Neural cell (in vitro differentiated cells): ENCODE measurements around the gene DUS3L. TPM values are rescaled to one million over a fixed set of nuclear protein-coding genes. Genes with fewer than 3 reads are reported as not detected.

Experiments
- H2AFZ ChIP-seq: fragments of 200-600, 300-800 bp; sonication (generic), shearing (Covaris generic); 2 replicates; pipeline ENCODE4 v1.6.0; 2014; ENCODE audit warnings: low read depth, mild to moderate bottlenecking, antibody characterized with exemption, low read length, moderate library complexity
- H3F3A ChIP-seq: fragments of 200-600 bp; shearing (Covaris generic); 2 replicates; pipeline ENCODE4 v1.6.1; 2016; ENCODE audit warnings: mild to moderate bottlenecking, moderate library complexity, mixed read lengths, antibody characterized with exemption, low read length; ENCODE audit not compliant: insufficient read depth, poor library complexity, severe bottlenecking
- H3K27ac ChIP-seq: fragments of 200-600, 300-800 bp; sonication (generic), shearing (Covaris generic); 2 replicates; pipeline ENCODE4 v1.5.1; 2014; ENCODE audit warnings: mild to moderate bottlenecking, low read length, moderate library complexity
- H3K27me3 ChIP-seq: fragments of 300-800, 200-600 bp; sonication (generic), shearing (Covaris generic); 2 replicates; pipeline ENCODE4 v1.6.0; 2014; ENCODE audit warnings: mild to moderate bottlenecking, low read depth, low read length, moderate library complexity; ENCODE audit not compliant: insufficient read depth
- H3K36me3 ChIP-seq: fragments of 300-800, 200-600 bp; sonication (generic), shearing (Covaris generic); 2 replicates; pipeline ENCODE4 v1.5.1; 2014; ENCODE audit warnings: mild to moderate bottlenecking, antibody characterized with exemption, low read length, moderate library complexity; ENCODE audit not compliant: insufficient read depth
- H3K4me2 ChIP-seq: fragments of 300-800, 200-600 bp; sonication (generic), shearing (Covaris generic); 2 replicates; pipeline ENCODE4 v1.6.0; 2014; ENCODE audit warnings: mild to moderate bottlenecking, low read length
- H3K4me3 ChIP-seq: fragments of 300-800, 200-600 bp; sonication (generic), shearing (Covaris generic); 2 replicates; pipeline ENCODE4 v1.5.1; 2014; ENCODE audit warnings: mild to moderate bottlenecking, low read length, moderate library complexity
- H3K79me2 ChIP-seq: fragments of 200-600 bp; shearing (Covaris generic); replicated peaks from 2 replicates; pipeline ENCODE4 v1.6.0; 2014; ENCODE audit warnings: mild to moderate bottlenecking, low read length, moderate library complexity; ENCODE audit not compliant: insufficient read depth
- H3K9ac ChIP-seq: fragments of 300-800, 200-600 bp; sonication (generic), shearing (Covaris generic); 2 replicates; pipeline ENCODE4 v1.6.1; 2016; ENCODE audit warnings: mild to moderate bottlenecking, low read length, mixed read lengths
- H3K9me2 ChIP-seq: fragments of 200-600 bp; shearing (Covaris generic); 2 replicates; pipeline ENCODE4 v1.6.1; 2016; ENCODE audit warnings: mild to moderate bottlenecking, low read length, mixed read lengths; ENCODE audit not compliant: insufficient read depth
- H3K9me3 ChIP-seq: fragments of 200-600, 300-800 bp; sonication (generic), shearing (Covaris generic); 2 replicates; pipeline ENCODE4 v1.6.1; 2016; ENCODE audit warnings: mild to moderate bottlenecking, mixed run types, low read length, moderate library complexity, mixed read lengths
- H4K20me1 ChIP-seq: fragments of 200-600 bp; shearing (Covaris generic); 2 replicates; pipeline ENCODE4 v1.6.1; 2016; ENCODE audit warnings: mild to moderate bottlenecking, mixed run types; ENCODE audit not compliant: insufficient read depth
- EP300 ChIP-seq: fragments of 450-650 bp; conservative IDR thresholded peaks from 2 replicates; pipeline ENCODE4 v1.6.1; 2014; ENCODE audit warnings: antibody characterized with exemption, mild to moderate bottlenecking, moderate library complexity; ENCODE audit not compliant: poor library complexity, severe bottlenecking
- EZH2 ChIP-seq: fragments of 200-600, 300-800 bp; shearing (Covaris generic), sonication (generic); IDR thresholded peaks from 2 replicates; pipeline ENCODE4 v1.6.1; 2014; ENCODE audit warnings: antibody characterized with exemption, low read length, borderline replicate concordance, mild to moderate bottlenecking; ENCODE audit not compliant: insufficient read depth, poor library complexity, severe bottlenecking
- MXI1 ChIP-seq: fragments of 450-650 bp; conservative IDR thresholded peaks from 2 replicates; pipeline ENCODE4 v1.6.1; 2014; ENCODE audit warnings: antibody characterized with exemption, mild to moderate bottlenecking; ENCODE audit not compliant: poor library complexity, severe bottlenecking
- POLR2AphosphoS5 ChIP-seq: IDR thresholded peaks from 2 replicates; pipeline ENCODE4 v1.6.1; 2012
- RAD21 ChIP-seq: fragments of 450-650 bp; conservative IDR thresholded peaks from 2 replicates; pipeline ENCODE4 v1.6.1; 2014; ENCODE audit warnings: antibody characterized with exemption, mild to moderate bottlenecking, moderate library complexity
- SMC3 ChIP-seq: fragments of 450-650 bp; conservative IDR thresholded peaks from 2 replicates; pipeline ENCODE4 v1.6.1; 2014; ENCODE audit warnings: antibody characterized with exemption, mild to moderate bottlenecking, moderate library complexity; ENCODE audit not compliant: poor library complexity
- TAF1 ChIP-seq: IDR thresholded peaks from 2 replicates; pipeline ENCODE4 v1.6.1; 2012; ENCODE audit warnings: low read depth
- polyA plus RNA-seq: library from polyadenylated mRNA; depleted of rRNA; stranded (reverse); fragments of >200 nt; gene quantifications from 2 replicates; pipeline ENCODE4 v1.2.3, GENCODE V29; 2014
- TF ChIP-seq, protein P1 (sequence below): IDR thresholded peaks from 2 replicates; pipeline ENCODE4 v1.6.1; 2012; ENCODE audit warnings: borderline replicate concordance
- TF ChIP-seq, protein P2 (sequence below): fragments of 450-650 bp; IDR thresholded peaks from 2 replicates; pipeline ENCODE4 v1.5.1; 2014; ENCODE audit warnings: antibody characterized with exemption, mild to moderate bottlenecking, moderate library complexity; ENCODE audit not compliant: poor library complexity, severe bottlenecking

The DUS3L gene
- polyA plus RNA-seq, 1 donor from 2014 or later = 34.2 TPM

DNA sequence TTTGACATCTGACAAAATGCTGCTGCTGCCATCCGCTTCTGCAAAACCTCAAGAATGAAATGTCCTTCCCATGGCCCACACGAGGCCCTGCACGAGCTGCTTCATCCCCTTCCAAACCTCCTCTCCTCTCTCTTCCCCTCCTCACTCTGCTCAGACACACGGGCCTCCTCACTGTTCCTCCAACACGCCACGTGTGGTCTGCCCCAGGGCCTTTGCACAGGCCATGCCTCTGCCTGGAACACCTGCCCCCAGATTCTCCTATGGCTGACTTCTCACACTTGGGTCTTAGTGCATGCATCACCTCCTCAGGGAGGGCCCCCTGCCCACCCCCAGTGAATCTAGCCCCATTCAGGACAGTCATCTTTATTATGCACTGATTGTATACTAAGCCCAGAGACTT, 29.8 kb upstream of the DUS3L start:
- no peak overlapping the region for H3K9ac ChIP-seq
- no peak for TF ChIP-seq TAF1
- no peak for TF ChIP-seq SMC3
- TF ChIP-seq EP300 = no peak
- TF ChIP-seq MXI1 = no peak
- no peak for TF ChIP-seq EZH2
- no peak for TF ChIP-seq POLR2AphosphoS5
- TF ChIP-seq, protein P1, sequence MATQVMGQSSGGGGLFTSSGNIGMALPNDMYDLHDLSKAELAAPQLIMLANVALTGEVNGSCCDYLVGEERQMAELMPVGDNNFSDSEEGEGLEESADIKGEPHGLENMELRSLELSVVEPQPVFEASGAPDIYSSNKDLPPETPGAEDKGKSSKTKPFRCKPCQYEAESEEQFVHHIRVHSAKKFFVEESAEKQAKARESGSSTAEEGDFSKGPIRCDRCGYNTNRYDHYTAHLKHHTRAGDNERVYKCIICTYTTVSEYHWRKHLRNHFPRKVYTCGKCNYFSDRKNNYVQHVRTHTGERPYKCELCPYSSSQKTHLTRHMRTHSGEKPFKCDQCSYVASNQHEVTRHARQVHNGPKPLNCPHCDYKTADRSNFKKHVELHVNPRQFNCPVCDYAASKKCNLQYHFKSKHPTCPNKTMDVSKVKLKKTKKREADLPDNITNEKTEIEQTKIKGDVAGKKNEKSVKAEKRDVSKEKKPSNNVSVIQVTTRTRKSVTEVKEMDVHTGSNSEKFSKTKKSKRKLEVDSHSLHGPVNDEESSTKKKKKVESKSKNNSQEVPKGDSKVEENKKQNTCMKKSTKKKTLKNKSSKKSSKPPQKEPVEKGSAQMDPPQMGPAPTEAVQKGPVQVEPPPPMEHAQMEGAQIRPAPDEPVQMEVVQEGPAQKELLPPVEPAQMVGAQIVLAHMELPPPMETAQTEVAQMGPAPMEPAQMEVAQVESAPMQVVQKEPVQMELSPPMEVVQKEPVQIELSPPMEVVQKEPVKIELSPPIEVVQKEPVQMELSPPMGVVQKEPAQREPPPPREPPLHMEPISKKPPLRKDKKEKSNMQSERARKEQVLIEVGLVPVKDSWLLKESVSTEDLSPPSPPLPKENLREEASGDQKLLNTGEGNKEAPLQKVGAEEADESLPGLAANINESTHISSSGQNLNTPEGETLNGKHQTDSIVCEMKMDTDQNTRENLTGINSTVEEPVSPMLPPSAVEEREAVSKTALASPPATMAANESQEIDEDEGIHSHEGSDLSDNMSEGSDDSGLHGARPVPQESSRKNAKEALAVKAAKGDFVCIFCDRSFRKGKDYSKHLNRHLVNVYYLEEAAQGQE = no peak
- TF ChIP-seq RAD21 = no peak
- TF ChIP-seq, protein P2, sequence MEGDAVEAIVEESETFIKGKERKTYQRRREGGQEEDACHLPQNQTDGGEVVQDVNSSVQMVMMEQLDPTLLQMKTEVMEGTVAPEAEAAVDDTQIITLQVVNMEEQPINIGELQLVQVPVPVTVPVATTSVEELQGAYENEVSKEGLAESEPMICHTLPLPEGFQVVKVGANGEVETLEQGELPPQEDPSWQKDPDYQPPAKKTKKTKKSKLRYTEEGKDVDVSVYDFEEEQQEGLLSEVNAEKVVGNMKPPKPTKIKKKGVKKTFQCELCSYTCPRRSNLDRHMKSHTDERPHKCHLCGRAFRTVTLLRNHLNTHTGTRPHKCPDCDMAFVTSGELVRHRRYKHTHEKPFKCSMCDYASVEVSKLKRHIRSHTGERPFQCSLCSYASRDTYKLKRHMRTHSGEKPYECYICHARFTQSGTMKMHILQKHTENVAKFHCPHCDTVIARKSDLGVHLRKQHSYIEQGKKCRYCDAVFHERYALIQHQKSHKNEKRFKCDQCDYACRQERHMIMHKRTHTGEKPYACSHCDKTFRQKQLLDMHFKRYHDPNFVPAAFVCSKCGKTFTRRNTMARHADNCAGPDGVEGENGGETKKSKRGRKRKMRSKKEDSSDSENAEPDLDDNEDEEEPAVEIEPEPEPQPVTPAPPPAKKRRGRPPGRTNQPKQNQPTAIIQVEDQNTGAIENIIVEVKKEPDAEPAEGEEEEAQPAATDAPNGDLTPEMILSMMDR = no peak
- H3K4me3 ChIP-seq = no peak overlapping the region
- no peaks in the 10 kb centered on the region for H3F3A ChIP-seq
- H4K20me1 ChIP-seq = no peaks in the 10 kb centered on the region
- no peaks in the 10 kb centered on the region for H3K36me3 ChIP-seq
- no peaks in the 10 kb centered on the region for H3K27me3 ChIP-seq
- H3K27ac ChIP-seq = no peak overlapping the region
- H3K4me2 ChIP-seq = no peak overlapping the region
- H2AFZ ChIP-seq = no peak overlapping the region
- no peaks in the 10 kb centered on the region for H3K79me2 ChIP-seq
- no peaks in the 10 kb centered on the region for H3K9me3 ChIP-seq
- no peaks in the 10 kb centered on the region for H3K9me2 ChIP-seq

DNA sequence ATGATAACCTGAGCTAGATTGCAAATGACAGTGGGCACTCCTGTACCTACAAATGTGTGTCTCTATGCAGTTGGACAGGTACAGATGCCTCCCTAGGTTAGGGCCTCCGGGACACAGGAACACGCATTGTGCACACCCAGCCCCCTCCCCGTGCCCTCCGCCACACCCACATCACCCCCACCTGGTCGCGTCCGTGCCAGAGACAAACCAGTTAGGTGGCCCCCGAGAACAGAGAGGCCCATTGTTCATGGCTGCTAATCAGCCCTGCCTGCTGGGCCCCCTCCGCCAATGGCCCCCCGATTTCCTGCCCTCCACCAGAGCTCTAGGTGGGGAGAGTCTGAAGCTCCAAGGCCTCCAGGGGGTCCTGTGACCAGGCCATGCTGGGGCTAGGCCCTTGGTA, 27.6 kb upstream of the DUS3L start:
- no peaks in the 10 kb centered on the region for H3K36me3 ChIP-seq
- TF ChIP-seq TAF1 (no peak), EP300 (no peak), POLR2AphosphoS5 (no peak), MXI1 (no peak), SMC3 (no peak)
- TF ChIP-seq, protein P2 = no peak
- TF ChIP-seq, protein P1 = no peak
- no peak overlapping the region for H2AFZ ChIP-seq
- no peak overlapping the region for H3K9ac ChIP-seq
- no peak overlapping the region for H3K27ac ChIP-seq
- H3K4me3 ChIP-seq = no peak overlapping the region
- H3K27me3 ChIP-seq = no peaks in the 10 kb centered on the region
- H3K79me2 ChIP-seq = no peaks in the 10 kb centered on the region
- no peaks in the 10 kb centered on the region for H4K20me1 ChIP-seq
- H3K9me2 ChIP-seq = no peaks in the 10 kb centered on the region
- H3K9me3 ChIP-seq = no peaks in the 10 kb centered on the region
- H3F3A ChIP-seq = no peaks in the 10 kb centered on the region
- no peak overlapping the region for H3K4me2 ChIP-seq
